ENCODE results near the gene RNASE7. TPM values are rescaled to one million over a fixed set of nuclear protein-coding genes. Genes with fewer than 3 reads are reported as not detected.

Gene RNASE7
- total RNA-seq, 8 experiments from 2014 or later: 0.14 to 0.40 (median 0.29) TPM; not detected in 4

GRCh38 chr14:21025371-21026273 is 16.5 kb upstream of the RNASE7 start:
- WGBS, 10 experiments: 11 to 20% methylated on average over 3 to 5 of the region's 58 CpGs; no CpG with 5 or more reads in 8 of the 10 experiments

GRCh38 chr14:21026274-21026987 is 15.7 kb upstream of the RNASE7 start:
- Histone ChIP-seq H3K27ac (no peak overlapping the region), H3K4me3 (peak overlapping the region in 1 of 5 donors; percentile 40), H3K4me1 (replicated peaks in 1 of 2) (no peaks in the 10 kb centered on the region)
- ATAC-seq (replicated peaks in 6 of 8): no peak
- in situ Hi-C loops (cut with MboI; ENCODE audit: low pct_unique_long_range_greater_than_20kb in 2 of 9, low sequenced_read_pairs in 9 of 9, unreplicated experiment in 9 of 9): no loop called here
- WGBS, 10 experiments: 38 to 100% (median 90%) methylated on average over 1 to 3 of the region's 7 CpGs; no CpG with 5 or more reads in 6 of the 10 experiments

More at GRCh38 chr14:21025371-21026273, 16.5 kb upstream of the RNASE7 start:
- in situ Hi-C loops (cut with MboI; ENCODE audit: low pct_unique_long_range_greater_than_20kb in 2 of 9, low sequenced_read_pairs in 9 of 9, unreplicated experiment in 9 of 9): no loop called here
- peak in 7 of 8 experiments; percentile 14 to 56 (median 43) for ATAC-seq (replicated peaks in 6 of 8)
- peak overlapping the region; percentile 40 to 49 (median 46) for H3K4me3 ChIP-seq
- H3K27ac ChIP-seq: peak overlapping the region in 1 of 2 donors; percentile 50
- H3K4me1 ChIP-seq (replicated peaks in 1 of 2): no peaks in the 10 kb centered on the region

GRCh38 chr14:21026988-21027315 is 15.2 kb upstream of the RNASE7 start:
- ATAC-seq (replicated peaks in 6 of 8): no peak
- H3K27ac ChIP-seq: no peak overlapping the region
- no peak overlapping the region for H3K4me3 ChIP-seq
- H3K4me1 ChIP-seq (replicated peaks in 1 of 2): no peaks in the 10 kb centered on the region
- WGBS, 10 experiments: 42 to 100% (median 86%) methylated on average over 1 to 3 of the region's 3 CpGs; no CpG with 5 or more reads in 6 of the 10 experiments
- in situ Hi-C loops (cut with MboI; ENCODE audit: low pct_unique_long_range_greater_than_20kb in 2 of 9, low sequenced_read_pairs in 9 of 9, unreplicated experiment in 9 of 9): no loop called here

GRCh38 chr14:21029917-21030316 is 12.2 kb upstream of the RNASE7 start, which contains the start of gene TPPP2:
Gene TPPP2 (plus strand): TSS chr14:21030217. CDS start chr14:21030582, 365 bp downstream.
- ATAC-seq (replicated peaks in 6 of 8): no peak
- no peaks in the 10 kb centered on the region for H3K4me1 ChIP-seq (replicated peaks in 1 of 2)
- in situ Hi-C loops (cut with MboI; ENCODE audit: low pct_unique_long_range_greater_than_20kb in 2 of 9, low sequenced_read_pairs in 9 of 9, unreplicated experiment in 9 of 9): no loop called here
- H3K4me3 ChIP-seq: no peak within 1 kb of the TSS
- WGBS, 10 experiments: 20 to 100% (median 80%) methylated on average over 1 to 5 of the region's 5 CpGs; no CpG with 5 or more reads in 1 of the 10 experiments
- H3K27ac ChIP-seq: no peak within 1 kb of the TSS

GRCh38 chr14:21030531-21030930 is 11.6 kb upstream of the RNASE7 start:
- in situ Hi-C loops (cut with MboI; ENCODE audit: low pct_unique_long_range_greater_than_20kb in 2 of 9, low sequenced_read_pairs in 9 of 9, unreplicated experiment in 9 of 9): no loop called here
- Histone ChIP-seq H3K27ac (no peak overlapping the region), H3K4me1 (replicated peaks in 1 of 2) (no peaks in the 10 kb centered on the region), H3K4me3 (no peak overlapping the region)
- ATAC-seq (replicated peaks in 6 of 8): no peak
- 20 to 93% (median 75%) methylated on average over 1 to 9 of the region's 12 CpGs; no CpG with 5 or more reads in 3 of the 10 experiments for WGBS, 10 experiments

GRCh38 chr14:21032326-21033132 is 9.6 kb upstream of the RNASE7 start:
- ATAC-seq (replicated peaks in 6 of 8): peak in 2 of 8 experiments; percentile 18 to 49
- WGBS, 10 experiments: 34 to 93% (median 65%) methylated on average over 1 to 4 of the region's 5 CpGs; no CpG with 5 or more reads in 4 of the 10 experiments
- H3K4me1 ChIP-seq (replicated peaks in 1 of 2): no peaks in the 10 kb centered on the region
- in situ Hi-C loops (cut with MboI; ENCODE audit: low pct_unique_long_range_greater_than_20kb in 2 of 9, low sequenced_read_pairs in 9 of 9, unreplicated experiment in 9 of 9): no loop called here
- no peak overlapping the region for H3K4me3 ChIP-seq
- H3K27ac ChIP-seq: no peak overlapping the region

- Histone ChIP-seq H3K27ac (no peak overlapping the region), H3K4me1 (replicated peaks in 1 of 2) (no peaks in the 10 kb centered on the region), H3K4me3 (no peak overlapping the region)
- no peak for ATAC-seq (replicated peaks in 6 of 8)
- in situ Hi-C loops (cut with MboI; ENCODE audit: low pct_unique_long_range_greater_than_20kb in 2 of 9, low sequenced_read_pairs in 9 of 9, unreplicated experiment in 9 of 9): no loop called here
- 30 to 83% (median 68%) methylated on average over 1 to 3 of the region's 4 CpGs; no CpG with 5 or more reads in 6 of the 10 experiments for WGBS, 10 experiments
These were observed 8.9 kb upstream of the RNASE7 start for GRCh38 chr14:21033133-21033698.

GRCh38 chr14:21034707-21035106 is 7.5 kb upstream of the RNASE7 start, which contains the start of gene RNASE13:
Gene RNASE13 (minus strand): TSS chr14:21034807. CDS start chr14:21034288, 519 bp downstream.
- no peaks in the 10 kb centered on the region for H3K4me1 ChIP-seq (replicated peaks in 1 of 2)
- ATAC-seq (replicated peaks in 6 of 8): no peak
- H3K4me3 ChIP-seq: no peak within 1 kb of the TSS
- WGBS, 10 experiments: 16 to 100% (median 33%) methylated on average over 1 to 5 of the region's 5 CpGs
- in situ Hi-C loops (cut with MboI; ENCODE audit: low pct_unique_long_range_greater_than_20kb in 2 of 9, low sequenced_read_pairs in 9 of 9, unreplicated experiment in 9 of 9): no loop called here
- no peak within 1 kb of the TSS for H3K27ac ChIP-seq

GRCh38 chr14:21036751-21037150 is 5.4 kb upstream of the RNASE7 start:
- no peak overlapping the region for H3K4me3 ChIP-seq
- H3K4me1 ChIP-seq (replicated peaks in 1 of 2): no peaks in the 10 kb centered on the region
- WGBS, 10 experiments: 85 to 100% (median 90%) methylated on average over 2 to 4 of the region's 7 CpGs; no CpG with 5 or more reads in 6 of the 10 experiments
- H3K27ac ChIP-seq: no peak overlapping the region
- ATAC-seq (replicated peaks in 6 of 8): no peak
- in situ Hi-C loops (cut with MboI; ENCODE audit: low pct_unique_long_range_greater_than_20kb in 2 of 9, low sequenced_read_pairs in 9 of 9, unreplicated experiment in 9 of 9): no loop called here

GRCh38 chr14:21037156-21037555 is 5.0 kb upstream of the RNASE7 start:
- Histone ChIP-seq H3K27ac (no peak overlapping the region), H3K4me1 (replicated peaks in 1 of 2) (no peaks in the 10 kb centered on the region), H3K4me3 (no peak overlapping the region)
- ATAC-seq (replicated peaks in 6 of 8): peak in 1 of 8 experiments; percentile 36
- 0 to 100% (median 83%) methylated on average over 1 to 2 of the region's 3 CpGs; no CpG with 5 or more reads in 5 of the 10 experiments for WGBS, 10 experiments
- in situ Hi-C loops (cut with MboI; ENCODE audit: low pct_unique_long_range_greater_than_20kb in 2 of 9, low sequenced_read_pairs in 9 of 9, unreplicated experiment in 9 of 9): no loop called here

- H3K4me3 ChIP-seq: no peak overlapping the region
- WGBS, 10 experiments: 21 to 80% (median 56%) methylated on average over 1 to 9 of the region's 10 CpGs
These were observed 3.4 kb upstream of the RNASE7 start for GRCh38 chr14:21038441-21039422.

More at GRCh38 chr14:21038441-21039422, 3.4 kb upstream of the RNASE7 start:
- ATAC-seq (replicated peaks in 6 of 8): peak in 3 of 8 experiments; percentile 46 to 71 (median 57)
- H3K4me1 ChIP-seq (replicated peaks in 1 of 2): no peaks in the 10 kb centered on the region
- in situ Hi-C loops (cut with MboI; ENCODE audit: low pct_unique_long_range_greater_than_20kb in 2 of 9, low sequenced_read_pairs in 9 of 9, unreplicated experiment in 9 of 9): no loop called here
- H3K27ac ChIP-seq: no peak overlapping the region

Measured in motor neuron (in vitro differentiated cells).